A549 (cell line): ENCODE results near the gene AUH. TPM values are rescaled to one million over a fixed set of nuclear protein-coding genes. Genes with fewer than 3 reads are reported as not detected.

ENCODE experiments used
- ATAC-seq, 2 experiments: fragments of 200-7000 bp in 1 of 2; fragments of >200 bp in 1 of 2; cut with Nextera tagmentation in 1 of 2; cut with Tn5 transposase in 1 of 2; 3 replicates each; pipeline versions ENCODE4 v1.8.0 to v1.9.1; 2018 to 2020; ENCODE audit warnings: mild to moderate bottlenecking in 1 of 2, moderate library complexity in 1 of 2
- CTCF ChIA-PET: fragments of 300-600 bp; sonication (Branson Sonifier 250); formaldehyde crosslinking; extraction: SDS; loops from one replicate; lab custom pipeline; 2021; ENCODE audit warnings: antibody characterized with exemption, inconsistent platforms; lab: Yijun Ruan, JAX
- POLR2A ChIA-PET: fragments of 350-600 bp; formaldehyde crosslinking; extraction: SDS; loops from one replicate; lab custom pipeline; 2021; ENCODE audit warnings: antibody characterized with exemption, inconsistent platforms; lab: Yijun Ruan, JAX
- DNase-seq, 2 experiments: peaks; one replicate each; pipeline versions ENCODE4 v3.0.0 to v3.0.0-alpha.2; 2011 to 2016; ENCODE audit warnings: low read depth in 1 of 2, low spot score in 1 of 2
- FAIRE-seq: peaks from 2 replicates; lab custom pipeline; 2011; peaks lifted over from hg19 to GRCh38; lab: Jason Lieb, UNC
- H3K27ac ChIP-seq, 2 experiments: fragments of >200 bp; sonication (Bioruptor Twin); formaldehyde crosslinking; 3 replicates each; pipeline ENCODE4 v1.5.1; 2016 to 2017
- H3K4me1 ChIP-seq: fragments of >200 bp; sonication (Bioruptor Twin); formaldehyde crosslinking; 3 replicates; pipeline ENCODE4 v1.6.1; 2016
- H3K4me2 ChIP-seq: fragments of >200 bp; sonication (Bioruptor Twin); formaldehyde crosslinking; 3 replicates; pipeline ENCODE4 v1.6.1; 2016
- H3K4me3 ChIP-seq: fragments of >200 bp; sonication (Bioruptor Twin); formaldehyde crosslinking; 3 replicates; pipeline ENCODE4 v1.5.1; 2016
- H3K9me3 ChIP-seq: fragments of >200 bp; sonication (Bioruptor Twin); formaldehyde crosslinking; 3 replicates; pipeline ENCODE4 v1.6.1; 2016
- CBX8 ChIP-seq: fragments of 200-600 bp; sonication (generic); IDR thresholded peaks from 2 replicates; pipeline ENCODE4 v1.6.1; 2016
- CHD2 ChIP-seq: fragments of 150-350 bp; IDR thresholded peaks from 2 replicates; pipeline ENCODE4 v1.6.1; 2014; ENCODE audit warnings: low read length; ENCODE audit not compliant: partially characterized antibody
- EHF ChIP-seq: fragments of 250-450 bp; sonication (Bioruptor Pico); IDR thresholded peaks from 2 replicates; pipeline ENCODE4 v1.5.0; 2020; ENCODE audit warnings: mild to moderate bottlenecking
- EP300 ChIP-seq, 2 experiments: fragments of >200 bp; sonication (Bioruptor Twin); formaldehyde crosslinking; IDR thresholded peaks; 2 replicates in 1 of 2; 3 replicates in 1 of 2; pipeline ENCODE4 v1.6.1; 2016 to 2017
- ESRRA ChIP-seq: fragments of 150-350 bp; IDR thresholded peaks from 2 replicates; pipeline ENCODE4 v1.6.1; 2014; ENCODE audit warnings: mild to moderate bottlenecking, low read length, borderline replicate concordance
- FOSB ChIP-seq: fragments of 250-450 bp; sonication (Bioruptor Pico); IDR thresholded peaks from 2 replicates; pipeline ENCODE4 v1.5.0; 2020; ENCODE audit warnings: mild to moderate bottlenecking, moderate library complexity
- FOSL2 ChIP-seq, 2 experiments: fragments of 450-650 bp in 1 of 2; fragments of >200 bp in 1 of 2; sonication (Bioruptor Twin) in 1 of 2; formaldehyde crosslinking; IDR thresholded peaks; 2 replicates each; pipeline versions ENCODE4 v1.5.0 to v1.6.1; 2016 to 2020; ENCODE audit warnings: mild to moderate bottlenecking in 1 of 2, moderate library complexity in 1 of 2
- GATA3 ChIP-seq: IDR thresholded peaks from 2 replicates; pipeline ENCODE4 v1.6.1; 2012; ENCODE audit warnings: borderline replicate concordance
- HES2 ChIP-seq: fragments of >200 bp; sonication (Bioruptor Twin); formaldehyde crosslinking; IDR thresholded peaks from 2 replicates; pipeline ENCODE4 v1.6.1; 2016
- HOXA7 ChIP-seq: fragments of 250-450 bp; sonication (Bioruptor Pico); IDR thresholded peaks from 2 replicates; pipeline ENCODE4 v1.5.0; 2020; ENCODE audit warnings: mild to moderate bottlenecking, moderate library complexity
- HOXB13 ChIP-seq: fragments of 250-450 bp; sonication (Bioruptor Pico); IDR thresholded peaks from 2 replicates; pipeline ENCODE4 v1.5.0; 2020; ENCODE audit warnings: low read depth, mild to moderate bottlenecking, moderate library complexity
- KDM1A ChIP-seq: fragments of 200-600 bp; sonication (generic); IDR thresholded peaks from 2 replicates; pipeline ENCODE4 v1.6.1; 2016; ENCODE audit warnings: low read depth, mild to moderate bottlenecking
- MYC ChIP-seq: IDR thresholded peaks from 2 replicates; pipeline ENCODE4 v1.6.1; 2012; ENCODE audit warnings: mild to moderate bottlenecking, inconsistent platforms, low read length, improper control_type of control experiment, borderline replicate concordance
- PHF8 ChIP-seq: fragments of 200-600 bp; sonication (generic); IDR thresholded peaks from 2 replicates; pipeline ENCODE4 v1.6.1; 2016; ENCODE audit warnings: low read depth, mild to moderate bottlenecking, antibody characterized with exemption, moderate library complexity, borderline replicate concordance
- RAD21 ChIP-seq, 2 experiments: fragments of >200 bp in 1 of 2; sonication (Bioruptor Twin) in 1 of 2; formaldehyde crosslinking in 1 of 2; IDR thresholded peaks in 1 of 2; conservative IDR thresholded peaks in 1 of 2; 2 replicates in 1 of 2; 3 replicates in 1 of 2; pipeline ENCODE4 v1.6.1; 2012 to 2018; ENCODE audit warnings: inconsistent platforms in 1 of 2
- SREBF2 ChIP-seq: fragments of 450-650 bp; IDR thresholded peaks from 2 replicates; pipeline ENCODE4 v1.6.1; 2014; ENCODE audit warnings: mild to moderate bottlenecking, moderate library complexity
- TFCP2L1 ChIP-seq: fragments of 250-450 bp; sonication (Bioruptor Pico); IDR thresholded peaks from 2 replicates; pipeline ENCODE4 v1.5.0; 2021; ENCODE audit warnings: mild to moderate bottlenecking
- WGBS: methylation state at CpG from one replicate; pipeline ENCODE4 v1.1.6; 2017; ENCODE audit errors: missing lambda C conversion rate; 5-methylcytosine and 5-hydroxymethylcytosine counted together
- polyA plus RNA-seq, 4 experiments: library from polyadenylated mRNA; depleted of rRNA in 3 of 4; stranded (reverse); fragments of >200 nt; fragmentation: RNase III in 1 of 4; extraction: RNeasy Plus Mini Kit Qiagen cat#74134 plus additional on column Dnase treatment in 1 of 4; gene quantifications; 2 replicates in 3 of 4; 3 replicates in 1 of 4; pipeline ENCODE4 v1.2.3, GENCODE V29; 2011 to 2017
- TF ChIP-seq, protein P1 (sequence below): fragments of >200 bp; sonication (Bioruptor Twin); formaldehyde crosslinking; IDR thresholded peaks from 3 replicates; pipeline ENCODE4 v1.5.1; 2016
- TF ChIP-seq, protein P2 (sequence below): IDR thresholded peaks from 2 replicates; pipeline ENCODE4 v1.6.1; 2012
- TF ChIP-seq, protein P3 (sequence below): fragments of 450-650 bp; IDR thresholded peaks from 2 replicates; pipeline ENCODE4 v1.6.1; 2014; ENCODE audit warnings: antibody characterized with exemption
- TF ChIP-seq, protein P4 (sequence below): fragments of >200 bp; sonication (Bioruptor Twin); formaldehyde crosslinking; IDR thresholded peaks from 3 replicates; pipeline ENCODE4 v1.6.1; 2016

Gene AUH
- polyA plus RNA-seq, 2 of the 4 experiments (the other 2 are of a cell fraction): 11.1 to 15.9 TPM

GRCh38 chr9:91346644-91347043, 15.1 kb downstream of the AUH start:
- DNase-seq (no peak), FAIRE-seq (no peak), ATAC-seq (no peak)
- H3K9me3 ChIP-seq: no peaks in the 10 kb centered on the region
- H3K4me3 ChIP-seq: no peak overlapping the region
- H3K4me2 ChIP-seq: no peak overlapping the region
- POLR2A ChIA-PET: interaction anchor here (0.7 kb wide), 1 partner anchor 264 kb away, joined by 4 read pairs; no protein-coding TSS in a partner anchor
- CTCF ChIA-PET: interaction anchor here (0.8 to 1.3 kb wide), 3 partner anchors 8 to 14 kb away, joined by 3 to 6 read pairs (median 5); no protein-coding TSS in a partner anchor
- no peak overlapping the region for H3K27ac ChIP-seq
- H3K4me1 ChIP-seq: no peaks in the 10 kb centered on the region
- 93% methylated on average over 1 of the region's 1 CpG for whole genome bisulfite sequencing
- no peak for TF ChIP-seq KDM1A
- no peak for TF ChIP-seq SREBF2
- no peak for TF ChIP-seq EP300 (IDR thresholded peaks at IDR 0.05)
- TF ChIP-seq, protein P1, sequence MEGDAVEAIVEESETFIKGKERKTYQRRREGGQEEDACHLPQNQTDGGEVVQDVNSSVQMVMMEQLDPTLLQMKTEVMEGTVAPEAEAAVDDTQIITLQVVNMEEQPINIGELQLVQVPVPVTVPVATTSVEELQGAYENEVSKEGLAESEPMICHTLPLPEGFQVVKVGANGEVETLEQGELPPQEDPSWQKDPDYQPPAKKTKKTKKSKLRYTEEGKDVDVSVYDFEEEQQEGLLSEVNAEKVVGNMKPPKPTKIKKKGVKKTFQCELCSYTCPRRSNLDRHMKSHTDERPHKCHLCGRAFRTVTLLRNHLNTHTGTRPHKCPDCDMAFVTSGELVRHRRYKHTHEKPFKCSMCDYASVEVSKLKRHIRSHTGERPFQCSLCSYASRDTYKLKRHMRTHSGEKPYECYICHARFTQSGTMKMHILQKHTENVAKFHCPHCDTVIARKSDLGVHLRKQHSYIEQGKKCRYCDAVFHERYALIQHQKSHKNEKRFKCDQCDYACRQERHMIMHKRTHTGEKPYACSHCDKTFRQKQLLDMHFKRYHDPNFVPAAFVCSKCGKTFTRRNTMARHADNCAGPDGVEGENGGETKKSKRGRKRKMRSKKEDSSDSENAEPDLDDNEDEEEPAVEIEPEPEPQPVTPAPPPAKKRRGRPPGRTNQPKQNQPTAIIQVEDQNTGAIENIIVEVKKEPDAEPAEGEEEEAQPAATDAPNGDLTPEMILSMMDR: no peak
- TF ChIP-seq RAD21 (conservative IDR thresholded peaks at IDR 0.05 in 1 of 2, IDR thresholded peaks at IDR 0.05 in 1 of 2): no peak
- no peak for TF ChIP-seq CBX8
- no peak for TF ChIP-seq GATA3
- TF ChIP-seq HOXA7: no peak
- TF ChIP-seq TFCP2L1: no peak
- no peak for TF ChIP-seq MYC
- TF ChIP-seq, protein P2, sequence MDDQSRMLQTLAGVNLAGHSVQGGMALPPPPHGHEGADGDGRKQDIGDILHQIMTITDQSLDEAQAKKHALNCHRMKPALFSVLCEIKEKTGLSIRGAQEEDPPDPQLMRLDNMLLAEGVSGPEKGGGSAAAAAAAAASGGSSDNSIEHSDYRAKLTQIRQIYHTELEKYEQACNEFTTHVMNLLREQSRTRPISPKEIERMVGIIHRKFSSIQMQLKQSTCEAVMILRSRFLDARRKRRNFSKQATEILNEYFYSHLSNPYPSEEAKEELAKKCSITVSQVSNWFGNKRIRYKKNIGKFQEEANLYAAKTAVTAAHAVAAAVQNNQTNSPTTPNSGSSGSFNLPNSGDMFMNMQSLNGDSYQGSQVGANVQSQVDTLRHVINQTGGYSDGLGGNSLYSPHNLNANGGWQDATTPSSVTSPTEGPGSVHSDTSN: no peak
- TF ChIP-seq PHF8: no peak
- no peak for TF ChIP-seq FOSB (CRISPR knock-in tag)
- TF ChIP-seq, protein P3, sequence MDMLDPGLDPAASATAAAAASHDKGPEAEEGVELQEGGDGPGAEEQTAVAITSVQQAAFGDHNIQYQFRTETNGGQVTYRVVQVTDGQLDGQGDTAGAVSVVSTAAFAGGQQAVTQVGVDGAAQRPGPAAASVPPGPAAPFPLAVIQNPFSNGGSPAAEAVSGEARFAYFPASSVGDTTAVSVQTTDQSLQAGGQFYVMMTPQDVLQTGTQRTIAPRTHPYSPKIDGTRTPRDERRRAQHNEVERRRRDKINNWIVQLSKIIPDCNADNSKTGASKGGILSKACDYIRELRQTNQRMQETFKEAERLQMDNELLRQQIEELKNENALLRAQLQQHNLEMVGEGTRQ: no peak
- no peak for TF ChIP-seq EHF (CRISPR knock-in tag)
- TF ChIP-seq, protein P4, sequence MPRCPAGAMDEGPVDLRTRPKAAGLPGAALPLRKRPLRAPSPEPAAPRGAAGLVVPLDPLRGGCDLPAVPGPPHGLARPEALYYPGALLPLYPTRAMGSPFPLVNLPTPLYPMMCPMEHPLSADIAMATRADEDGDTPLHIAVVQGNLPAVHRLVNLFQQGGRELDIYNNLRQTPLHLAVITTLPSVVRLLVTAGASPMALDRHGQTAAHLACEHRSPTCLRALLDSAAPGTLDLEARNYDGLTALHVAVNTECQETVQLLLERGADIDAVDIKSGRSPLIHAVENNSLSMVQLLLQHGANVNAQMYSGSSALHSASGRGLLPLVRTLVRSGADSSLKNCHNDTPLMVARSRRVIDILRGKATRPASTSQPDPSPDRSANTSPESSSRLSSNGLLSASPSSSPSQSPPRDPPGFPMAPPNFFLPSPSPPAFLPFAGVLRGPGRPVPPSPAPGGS: no peak
- no peak for TF ChIP-seq HOXB13 (CRISPR knock-in tag)
- TF ChIP-seq HES2: no peak
- TF ChIP-seq, all 56 proteins: peak for 0

GRCh38 chr9:91345978-91346377, 15.7 kb downstream of the AUH start:
- ChIA-PET POLR2A (no interaction called here), CTCF (interaction anchor here (1.3 kb wide), 1 partner anchor 9 kb away, joined by 3 read pairs; no protein-coding TSS in a partner anchor)
- H3K27ac ChIP-seq: no peak overlapping the region
- TF ChIP-seq ESRRA (no peak), CHD2 (no peak), FOSL2 (IDR thresholded peaks at IDR 0.05) (no peak), FOSL2 (CRISPR knock-in tag; IDR thresholded peaks at IDR 0.05) (no peak), PHF8 (no peak)
- TF ChIP-seq, protein P1: no peak
- no peak overlapping the region for H3K4me2 ChIP-seq
- DNase-seq (no peak), ATAC-seq (no peak), FAIRE-seq (no peak)
- no peak overlapping the region for H3K4me3 ChIP-seq
- H3K4me1 ChIP-seq: no peaks in the 10 kb centered on the region
- H3K9me3 ChIP-seq: no peaks in the 10 kb centered on the region
- WGBS: 91% methylated on average over 4 of the region's 4 CpGs
